Smooth muscle cell of trachea (primary cell): ENCODE data around the gene PNPLA1. TPM values are rescaled to one million over a fixed set of nuclear protein-coding genes. Genes with fewer than 3 reads are reported as not detected.

Source experiments
- total RNA-seq: library from RNA; depleted of rRNA; stranded (reverse); fragments of >200 nt; gene quantifications from 2 replicates; pipeline ENCODE4 v1.2.1, GENCODE V29; 2014

Gene PNPLA1, protein sequence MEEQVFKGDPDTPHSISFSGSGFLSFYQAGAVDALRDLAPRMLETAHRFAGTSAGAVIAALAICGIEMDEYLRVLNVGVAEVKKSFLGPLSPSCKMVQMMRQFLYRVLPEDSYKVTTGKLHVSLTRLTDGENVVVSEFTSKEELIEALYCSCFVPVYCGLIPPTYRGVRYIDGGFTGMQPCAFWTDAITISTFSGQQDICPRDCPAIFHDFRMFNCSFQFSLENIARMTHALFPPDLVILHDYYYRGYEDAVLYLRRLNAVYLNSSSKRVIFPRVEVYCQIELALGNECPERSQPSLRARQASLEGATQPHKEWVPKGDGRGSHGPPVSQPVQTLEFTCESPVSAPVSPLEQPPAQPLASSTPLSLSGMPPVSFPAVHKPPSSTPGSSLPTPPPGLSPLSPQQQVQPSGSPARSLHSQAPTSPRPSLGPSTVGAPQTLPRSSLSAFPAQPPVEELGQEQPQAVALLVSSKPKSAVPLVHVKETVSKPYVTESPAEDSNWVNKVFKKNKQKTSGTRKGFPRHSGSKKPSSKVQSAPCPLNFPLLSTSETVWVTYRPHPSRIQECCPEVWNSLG
- not detected in 2 replicates for total RNA-seq

DNA sequence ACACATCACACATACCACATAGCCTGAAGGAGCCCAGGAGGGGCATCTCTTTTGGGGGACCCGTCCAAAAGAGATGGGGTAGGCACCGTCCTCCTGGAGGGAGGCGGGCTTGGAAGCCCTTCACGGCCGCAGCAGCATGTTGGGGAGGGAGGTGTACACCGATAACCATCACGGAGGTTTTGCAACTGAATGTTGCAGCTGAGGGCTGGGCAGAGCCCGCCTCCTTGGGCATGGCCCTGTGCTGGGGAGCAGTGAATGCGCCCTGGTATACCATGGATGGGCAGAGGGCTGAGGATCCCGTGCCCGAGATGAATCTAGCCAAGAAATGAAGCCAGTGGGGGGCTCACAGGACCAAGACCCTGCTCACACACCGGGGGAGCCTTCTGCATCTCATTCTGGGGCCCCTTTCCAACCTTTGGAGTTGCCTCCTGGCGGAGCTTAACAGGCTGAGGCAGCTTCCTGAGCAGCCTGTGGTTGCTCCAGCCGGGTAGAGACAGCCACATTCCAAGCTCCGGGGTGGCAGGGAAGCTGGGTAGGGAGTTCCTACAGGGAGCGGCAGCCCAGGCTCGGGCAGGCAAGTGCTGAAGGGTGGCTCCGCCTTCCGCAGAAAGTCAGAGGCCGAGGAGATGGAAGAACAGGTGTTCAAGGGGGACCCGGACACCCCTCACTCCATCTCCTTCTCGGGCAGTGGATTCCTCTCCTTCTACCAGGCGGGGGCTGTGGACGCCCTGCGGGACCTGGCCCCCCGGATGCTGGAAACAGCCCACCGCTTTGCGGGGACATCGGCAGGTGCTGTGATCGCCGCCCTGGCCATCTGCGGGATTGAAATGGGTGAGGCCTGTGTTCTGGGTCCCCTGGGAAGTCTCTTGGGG lies at the start of gene PNPLA1:
Gene PNPLA1 (plus strand): TSS at position 227 of the 872 bp plus-strand sequence. CDS start 400 bp downstream, at position 627.

DNA sequence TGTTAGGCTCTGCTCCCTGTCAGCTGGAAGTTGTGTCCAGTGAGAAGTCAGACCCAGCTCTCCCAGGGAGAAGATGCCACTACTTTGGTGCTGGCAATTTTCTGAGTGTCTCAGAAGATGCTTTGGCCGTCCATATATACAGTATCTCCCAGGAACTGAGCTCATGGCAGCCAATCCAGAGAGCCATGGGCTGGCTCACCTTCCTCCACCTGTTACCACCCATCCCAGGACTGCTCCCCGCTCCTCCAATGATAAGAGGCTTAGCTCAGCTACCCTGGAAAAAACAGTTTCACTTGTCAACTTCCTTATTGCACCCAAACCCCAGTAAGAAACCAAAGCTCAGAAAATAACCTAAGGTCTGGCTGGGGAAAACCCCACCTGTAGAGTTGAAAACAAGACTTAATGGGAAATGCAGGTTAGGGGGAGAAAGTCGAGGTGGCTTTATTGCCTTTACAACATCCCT lies 67.0 kb downstream of the PNPLA1 start, which contains the start of gene BNIP5:
Gene BNIP5 (minus strand): TSS at position 110 of the 463 bp plus-strand sequence. CDS start 6,198 bp downstream, outside the sequence.

Other genes starting within 250 kb of the PNPLA1 start
- gene SLC26A8, start 245.4 kb upstream of the PNPLA1 start, total RNA-seq, result under 0.01 and 0.87 TPM in 2 replicates
- 65.2 and 78.8 TPM in 2 replicates for gene MAPK14, start 242.3 kb upstream of the PNPLA1 start, total RNA-seq
- 11.3 and 13.9 TPM in 2 replicates for gene MAPK13, start 139.5 kb upstream of the PNPLA1 start, total RNA-seq
- gene BRPF3, start 73.3 kb upstream of the PNPLA1 start, total RNA-seq, result 14.4 and 15.5 TPM in 2 replicates
- gene BNIP5, start 66.8 kb downstream of the PNPLA1 start, total RNA-seq, result not detected in 2 replicates
- gene ETV7, start 117.6 kb downstream of the PNPLA1 start, total RNA-seq, result 0.29 and 0.99 TPM in 2 replicates
- not detected in 2 replicates for gene PXT1, start 172.8 kb downstream of the PNPLA1 start, total RNA-seq
- gene KCTD20, start 172.9 kb downstream of the PNPLA1 start, total RNA-seq, result 42.8 and 43.6 TPM in 2 replicates